GM13976 (cell line): ENCODE results near the gene ADGRG6.
"Not testable (repeated sequence)": the region's sequence is repeated elsewhere in the genome, so short reads cannot be mapped to it uniquely, and the experiment has no call there.

Source experiments
- DNase-seq: peaks from one replicate; pipeline ENCODE4 v3.0.0; 2012; ENCODE audit warnings: low spot score
- CTCF ChIP-seq: IDR thresholded peaks from 2 replicates; pipeline ENCODE4 v1.5.1; 2012; ENCODE audit warnings: borderline replicate concordance, mild to moderate bottlenecking; ENCODE audit not compliant: insufficient read depth; ENCODE audit errors: extremely low read depth, missing control alignments, control extremely low read depth
- in situ Hi-C: fragments of 300-500 bp; cut with MboI; formaldehyde crosslinking; loops from one replicate; pipeline ENCODE4 v1.12.0; 2022; ENCODE audit warnings: low sequenced_read_pairs, mixed read lengths, inconsistent platforms; ENCODE audit not compliant: unreplicated experiment

Gene ADGRG6

GRCh38 chr6:142343938-142344337 is 42.1 kb downstream of the ADGRG6 start:
- in situ Hi-C loops = no loop called here

DNA sequence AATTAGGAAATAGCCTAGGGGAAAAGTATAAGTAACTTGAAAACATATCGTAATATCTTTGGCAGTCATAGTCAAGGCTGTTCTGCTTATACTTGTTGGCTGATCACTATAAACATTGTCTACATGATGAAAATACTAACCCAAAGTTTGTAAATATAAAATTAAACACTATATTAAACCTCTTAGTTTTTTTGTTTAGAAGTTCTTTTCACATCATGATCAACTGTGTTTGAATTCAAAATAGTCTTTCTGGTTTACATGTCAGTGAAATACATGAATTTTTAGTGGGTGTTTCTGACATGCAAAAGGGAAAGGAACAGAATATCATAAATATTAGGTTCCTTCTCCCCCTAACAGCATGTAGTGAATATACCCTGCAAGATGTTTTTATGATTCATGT is 43.5 kb downstream of the ADGRG6 start:
- no peak for TF ChIP-seq CTCF
- in situ Hi-C loops = no loop called here
- DNase-seq = no peak

More at GRCh38 chr6:142343938-142344337, 42.1 kb downstream of the ADGRG6 start:
- no peak for TF ChIP-seq CTCF
- no peak for DNase-seq

GRCh38 chr6:142346166-142346565 is 44.4 kb downstream of the ADGRG6 start:
- DNase-seq, in situ Hi-C loops: not testable (repeated sequence)

DNA sequence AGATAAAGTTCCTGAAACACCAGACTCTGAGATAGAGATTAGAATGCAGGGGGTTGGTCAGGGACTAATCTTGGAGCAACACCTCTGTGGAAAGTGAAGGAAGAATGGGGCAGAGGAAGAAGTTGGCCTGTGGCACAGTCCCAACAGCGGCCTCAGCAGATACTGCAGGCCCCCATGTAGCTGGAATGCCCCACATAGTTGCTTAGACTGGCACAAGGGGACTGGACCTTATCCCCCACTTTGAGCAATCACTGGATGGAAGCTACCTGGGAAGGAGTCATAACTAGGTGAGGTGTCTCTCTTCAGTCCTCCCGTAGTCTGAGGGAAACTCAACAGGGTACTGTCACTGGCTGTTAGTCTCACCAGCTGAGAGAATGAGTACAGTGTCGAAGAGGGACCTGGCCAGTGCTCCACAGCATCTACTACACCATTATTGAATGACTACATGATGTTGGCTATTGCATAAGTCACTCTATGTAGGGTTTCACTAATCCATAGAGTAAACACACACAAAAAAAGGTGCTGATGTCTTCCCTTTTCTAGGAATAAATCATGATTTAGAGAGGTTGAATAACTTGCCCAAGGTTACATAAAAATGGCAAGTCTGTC is 47.5 kb downstream of the ADGRG6 start:
- no peak for TF ChIP-seq CTCF
- in situ Hi-C loops = no loop called here
- DNase-seq = no peak

DNA sequence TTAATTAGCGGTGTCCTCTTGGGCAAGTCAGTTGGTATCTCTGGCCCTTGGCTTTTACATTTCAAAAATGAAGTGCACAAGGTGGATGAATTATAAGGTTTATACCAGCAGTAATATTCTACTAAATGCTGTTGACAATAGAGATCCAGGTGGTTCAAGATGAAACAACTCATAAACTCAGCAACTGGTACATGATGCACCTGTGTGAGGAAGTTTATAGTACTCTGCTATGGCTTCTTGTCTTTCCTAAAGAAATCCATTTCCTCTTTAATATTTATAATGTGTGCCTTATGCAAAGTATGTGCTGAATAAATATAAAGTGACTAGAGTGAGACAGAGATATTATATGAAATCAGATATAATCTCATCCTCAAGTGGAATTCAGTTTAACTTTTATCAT is 48.5 kb downstream of the ADGRG6 start:
- DNase-seq = no peak
- in situ Hi-C loops = no loop called here
- TF ChIP-seq CTCF = no peak

GRCh38 chr6:142353690-142354089 is 51.9 kb downstream of the ADGRG6 start:
- in situ Hi-C loops = no loop called here

DNA sequence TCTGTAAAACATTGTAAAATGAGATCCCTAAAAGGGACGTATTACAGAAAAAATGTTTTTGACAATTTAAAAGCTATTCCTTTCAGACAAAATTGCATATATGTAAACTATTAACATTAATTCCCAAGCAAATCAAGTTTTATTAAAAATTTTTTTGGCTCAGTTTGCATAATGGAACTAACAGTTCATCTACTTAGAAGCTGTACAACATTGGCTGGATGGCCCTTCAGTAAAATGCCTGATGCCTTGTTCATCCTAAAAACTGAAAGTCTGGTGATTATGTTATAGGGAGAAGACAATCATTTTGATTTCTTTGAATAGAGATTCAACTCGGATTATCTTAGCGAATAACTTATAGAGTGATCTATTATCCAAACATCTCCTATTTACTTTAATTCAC is 52.8 kb downstream of the ADGRG6 start:
- no peak for DNase-seq
- in situ Hi-C loops = no loop called here
- no peak for TF ChIP-seq CTCF

More at GRCh38 chr6:142353690-142354089, 51.9 kb downstream of the ADGRG6 start:
- DNase-seq = no peak
- no peak for TF ChIP-seq CTCF
